HG02973 (cell line): Measurements from ENCODE around the gene SCAP.

ENCODE experiments used
- ATAC-seq: cut with Tn5 transposase; IDR thresholded peaks from one replicate; pipeline ENCODE4 v1.9.1; 2021; ENCODE audit warnings: moderate library complexity; ENCODE audit not compliant: unreplicated experiment

Gene SCAP

GRCh38 chr3:47366833-47367232 is 108.9 kb downstream of the SCAP start:
- ATAC-seq: no peak

GRCh38 chr3:47365213-47366153 is 110.3 kb downstream of the SCAP start:
- ATAC-seq: no peak
